Activated naive CD8-positive, alpha-beta T cell treated with anti-CD3 and anti-CD28 coated beads, Interleukin-2, amount 50 U/mL, for 16 hours (primary cell): ENCODE data around the gene CKB.

Source experiments
- DNase-seq: peaks from one replicate; pipeline ENCODE4 v3.0.0-alpha.2; 2020; ENCODE audit warnings: low read depth, low spot score

The CKB gene

GRCh38 chr14:103549361-103550311 is 27.0 kb upstream of the CKB start:
- no peak for DNase-seq

- no peak for DNase-seq
These were observed 26.1 kb upstream of the CKB start for GRCh38 chr14:103548463-103549351.

- no peak for DNase-seq
These were observed 25.4 kb upstream of the CKB start for GRCh38 chr14:103547941-103548462.

GRCh38 chr14:103547455-103547940 is 24.9 kb upstream of the CKB start:
- no peak for DNase-seq

DNA sequence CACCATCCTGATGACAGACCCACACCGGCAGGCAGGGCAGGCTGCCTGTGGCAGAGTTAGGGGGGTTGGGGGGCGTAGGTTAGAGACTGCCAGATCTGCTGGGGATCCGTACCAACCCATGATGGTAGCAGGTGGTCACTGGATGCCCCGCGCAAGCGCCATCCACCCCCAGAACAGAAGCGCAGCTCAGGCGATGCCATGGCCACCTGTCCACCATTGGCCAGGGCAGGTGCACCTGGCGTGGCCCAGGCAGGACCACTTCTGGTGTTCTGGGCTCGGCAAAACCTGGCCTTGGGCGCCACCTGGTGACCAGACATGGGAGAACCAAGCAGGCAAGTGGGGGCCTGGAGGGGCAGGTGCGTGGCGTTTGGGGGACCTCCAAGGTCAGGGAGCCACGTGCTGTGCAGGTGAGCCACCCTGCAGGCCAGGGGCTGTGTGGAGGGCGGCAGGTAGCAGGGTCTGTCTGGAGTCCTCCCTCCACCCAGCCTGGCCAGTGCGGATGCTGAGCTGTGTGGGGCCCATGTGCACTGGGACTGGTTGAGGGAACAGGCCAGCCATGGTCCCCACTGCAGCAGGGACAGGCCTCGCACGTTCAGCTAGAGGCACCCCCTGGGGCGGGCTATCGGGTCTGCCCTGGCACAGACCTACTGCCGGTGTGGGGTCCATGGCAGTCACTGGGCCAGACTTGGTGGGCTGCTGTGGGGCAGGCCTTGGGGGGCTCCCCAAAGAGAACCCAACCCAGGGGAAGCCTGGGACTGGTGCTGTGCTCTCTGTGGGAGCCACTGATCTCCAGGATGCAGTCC is 24.2 kb upstream of the CKB start:
- DNase-seq, result peak; percentile 72

DNA sequence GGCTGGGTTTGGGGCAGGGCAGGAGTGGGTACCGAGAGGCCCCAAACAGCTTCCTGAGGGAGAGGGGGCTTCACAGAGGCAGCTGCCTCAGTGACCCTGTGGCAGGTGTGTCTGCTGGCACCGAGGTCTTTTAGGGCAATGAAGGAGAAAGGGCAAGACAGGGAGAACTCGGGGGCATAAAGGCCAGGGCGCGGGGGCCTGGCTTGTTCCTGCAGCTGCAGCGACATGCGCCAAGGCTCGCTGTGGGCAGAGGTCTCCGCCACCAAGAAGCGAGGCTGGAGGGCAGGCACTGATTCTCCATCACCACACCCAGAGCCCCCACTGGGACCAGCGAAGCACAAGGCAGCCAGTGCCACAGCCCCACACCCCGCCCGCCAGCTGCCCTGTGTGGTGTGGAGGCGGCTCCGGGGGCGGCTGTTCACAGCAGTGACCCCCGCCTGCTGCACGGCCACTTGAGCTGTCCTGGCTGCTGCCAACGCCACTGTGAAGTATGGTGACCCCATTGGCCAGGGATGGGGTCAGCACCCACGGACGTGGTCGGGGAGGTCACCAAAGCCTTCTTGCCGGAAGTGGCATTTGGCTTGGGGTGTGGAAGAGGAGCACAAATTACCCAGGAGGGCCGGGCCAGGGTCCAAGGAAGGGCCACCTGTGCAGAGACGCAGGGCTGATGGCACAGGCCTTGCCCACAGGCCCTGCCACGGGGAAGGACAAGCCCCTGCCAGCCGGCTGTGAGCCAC is 23.5 kb upstream of the CKB start:
- no peak for DNase-seq

- no peak for DNase-seq
These were observed 22.7 kb upstream of the CKB start for GRCh38 chr14:103545219-103545914.

- DNase-seq, result no peak
These were observed 22.0 kb upstream of the CKB start for GRCh38 chr14:103544388-103545218.

- no peak for DNase-seq
These were observed 21.2 kb upstream of the CKB start for GRCh38 chr14:103543721-103544387.

DNA sequence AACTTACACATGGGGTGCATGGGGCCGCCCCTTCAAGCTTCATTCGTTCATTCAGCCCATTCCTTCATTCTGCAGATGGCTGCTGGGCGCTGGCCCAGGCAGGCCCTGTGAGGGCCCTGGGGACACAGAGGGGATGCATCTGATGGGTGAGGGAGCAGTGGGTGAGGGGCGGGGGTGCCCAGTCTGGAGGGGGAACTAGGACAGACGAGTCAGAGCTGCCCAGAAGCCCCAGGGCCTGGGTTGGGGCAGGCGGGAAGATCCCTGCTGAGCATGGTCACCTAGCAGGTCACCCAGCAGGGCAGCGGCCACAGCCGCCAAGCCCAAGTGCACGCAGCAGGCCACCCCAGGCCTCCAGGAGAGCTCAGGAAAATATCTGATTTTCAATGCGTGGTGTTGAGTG is 20.5 kb upstream of the CKB start:
- no peak for DNase-seq

DNA sequence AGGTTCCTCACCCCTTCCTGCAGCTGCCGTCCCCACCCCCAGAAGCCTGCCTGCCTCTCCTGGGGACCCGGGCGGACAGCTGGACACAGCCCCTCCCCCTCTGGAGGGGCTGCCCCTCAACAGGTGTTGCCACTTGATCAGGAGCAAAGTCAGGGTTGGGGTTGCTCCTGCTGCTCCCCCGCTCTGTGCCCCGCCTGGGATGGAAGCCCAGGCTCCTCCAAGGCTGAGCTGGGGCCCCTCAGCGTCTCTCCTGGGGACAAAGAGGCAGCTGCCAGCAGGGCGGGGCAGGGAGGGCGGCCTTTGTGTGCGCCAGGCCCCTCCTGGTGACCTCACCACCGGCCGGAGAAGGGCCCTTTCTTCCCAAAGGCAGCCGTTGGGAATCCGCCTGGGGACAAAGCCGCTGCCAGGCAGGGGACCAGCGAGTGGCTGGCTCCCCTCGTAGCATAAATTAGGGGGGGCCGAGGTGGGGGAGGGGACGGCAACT is 20.0 kb upstream of the CKB start:
- no peak for DNase-seq

GRCh38 chr14:103541709-103542604 is 19.3 kb upstream of the CKB start:
- DNase-seq, result no peak

GRCh38 chr14:103540821-103541708 is 18.4 kb upstream of the CKB start:
- no peak for DNase-seq

- DNase-seq, result no peak
These were observed 16.6 kb upstream of the CKB start for GRCh38 chr14:103539056-103539825.

- DNase-seq, result no peak
These were observed 15.8 kb upstream of the CKB start for GRCh38 chr14:103538291-103539055.
